Neuronal stem cell (in vitro differentiated cells): Measurements from ENCODE around the gene CA12.

Experiments
- DNase-seq: peaks from one replicate; pipeline ENCODE4 v3.0.0-alpha.2; 2013; ENCODE audit warnings: low spot score
- H2AFZ ChIP-seq: one replicate; pipeline ENCODE4 v1.6.1; 2013; ENCODE audit warnings: mild to moderate bottlenecking, low read length, inconsistent platforms
- H2AK5ac ChIP-seq: 2 replicates; pipeline ENCODE4 v1.6.1; 2013; ENCODE audit warnings: low read depth, mild to moderate bottlenecking, inconsistent platforms, low read length, moderate library complexity, mixed read lengths
- H2BK120ac ChIP-seq: 2 replicates; pipeline ENCODE4 v1.6.1; 2013; ENCODE audit warnings: low read depth, mild to moderate bottlenecking, inconsistent platforms, low read length, moderate library complexity, mixed read lengths
- H2BK12ac ChIP-seq: one replicate; pipeline ENCODE4 v1.6.1; 2013; ENCODE audit warnings: low read length, inconsistent platforms
- H2BK15ac ChIP-seq: 2 replicates; pipeline ENCODE4 v1.6.1; 2013; ENCODE audit warnings: mild to moderate bottlenecking, low read length, inconsistent platforms, mixed read lengths
- H2BK5ac ChIP-seq: one replicate; pipeline ENCODE4 v1.6.1; 2013; ENCODE audit warnings: inconsistent platforms, mild to moderate bottlenecking, low read length, moderate library complexity
- H3K14ac ChIP-seq: one replicate; pipeline ENCODE4 v1.6.1; 2013; ENCODE audit warnings: low read length, inconsistent platforms
- H3K18ac ChIP-seq: 2 replicates; pipeline ENCODE4 v1.6.1; 2013; ENCODE audit warnings: low read length, inconsistent platforms
- H3K23ac ChIP-seq: 2 replicates; pipeline ENCODE4 v1.6.1; 2013; ENCODE audit warnings: low read depth, mild to moderate bottlenecking, mixed read lengths, low read length, inconsistent platforms; ENCODE audit not compliant: poor library complexity
- H3K27ac ChIP-seq: replicated peaks from 3 replicates; pipeline ENCODE4 v1.5.1; 2013; ENCODE audit warnings: low read length, inconsistent platforms
- H3K27me3 ChIP-seq, 3 experiments: 2 replicates each; pipeline ENCODE4 v1.6.1; 2013; ENCODE audit warnings: low read length in 3 of 3, mild to moderate bottlenecking in 2 of 3, inconsistent platforms in 1 of 3, low read depth in 1 of 3, mixed read lengths in 1 of 3, moderate library complexity in 1 of 3; ENCODE audit not compliant: control insufficient read depth in 3 of 3, insufficient read depth in 3 of 3
- H3K36me3 ChIP-seq, 2 donors: replicated peaks in 1 of 2; 2 replicates each; pipeline ENCODE4 v1.6.1; 2013; ENCODE audit warnings: low read length in 2 of 2; ENCODE audit not compliant: control insufficient read depth in 2 of 2, insufficient read depth in 2 of 2
- H3K4ac ChIP-seq: 2 replicates; pipeline ENCODE4 v1.6.1; 2013; ENCODE audit warnings: inconsistent platforms, mild to moderate bottlenecking, low read length, moderate library complexity
- H3K4me1 ChIP-seq, 2 donors: 1 replicate in 1 of 2; 2 replicates in 1 of 2; pipeline ENCODE4 v1.6.1; 2013; ENCODE audit warnings: low read length in 2 of 2, low read depth in 1 of 2; ENCODE audit not compliant: control insufficient read depth in 2 of 2, insufficient read depth in 1 of 2
- H3K4me2 ChIP-seq: one replicate; pipeline ENCODE4 v1.6.1; 2013; ENCODE audit warnings: mild to moderate bottlenecking, low read length, inconsistent platforms; ENCODE audit not compliant: insufficient read depth, poor library complexity, severe bottlenecking
- H3K4me3 ChIP-seq, 2 donors: 2 replicates each; pipeline ENCODE4 v1.5.1; 2013; ENCODE audit warnings: low read length in 2 of 2, mild to moderate bottlenecking in 2 of 2, inconsistent platforms in 1 of 2, moderate library complexity in 1 of 2
- H3K79me1 ChIP-seq: one replicate; pipeline ENCODE4 v1.6.1; 2013; ENCODE audit warnings: low read depth, mild to moderate bottlenecking, inconsistent platforms, low read length, moderate library complexity
- H3K9ac ChIP-seq: one replicate; pipeline ENCODE4 v1.6.1; 2013; ENCODE audit warnings: mild to moderate bottlenecking, low read depth, low read length, inconsistent platforms; ENCODE audit not compliant: poor library complexity
- H3K9me3 ChIP-seq, 2 donors: replicated peaks in 1 of 2; 2 replicates each; pipeline versions ENCODE3 to v1.6.1; 2013; ENCODE audit warnings: low read length in 2 of 2, mild to moderate bottlenecking in 2 of 2, inconsistent platforms in 1 of 2, low read depth in 1 of 2, mixed read lengths in 1 of 2, moderate library complexity in 1 of 2; ENCODE audit not compliant: control insufficient read depth in 2 of 2, insufficient read depth in 1 of 2
- H4K8ac ChIP-seq: one replicate; pipeline ENCODE4 v1.6.1; 2013; ENCODE audit warnings: low read depth, mild to moderate bottlenecking, inconsistent platforms, low read length, moderate library complexity
- H4K91ac ChIP-seq: one replicate; pipeline ENCODE4 v1.6.1; 2013; ENCODE audit warnings: low read length, low read depth, mild to moderate bottlenecking, inconsistent platforms; ENCODE audit not compliant: poor library complexity
- WGBS, 2 donors: extraction: QIAGEN DNeasy Blood & Tissue Kit; methylation state at CpG; one replicate each; pipeline ENCODE4 v1.1.7; 2013; ENCODE audit warnings: missing lambda C conversion rate in 2 of 2, mixed read lengths in 1 of 2; ENCODE audit not compliant: insufficient read length in 2 of 2, insufficient replicate concordance in 1 of 2; ENCODE audit errors: extremely low coverage in 2 of 2; 5-methylcytosine and 5-hydroxymethylcytosine counted together

The CA12 gene

DNA sequence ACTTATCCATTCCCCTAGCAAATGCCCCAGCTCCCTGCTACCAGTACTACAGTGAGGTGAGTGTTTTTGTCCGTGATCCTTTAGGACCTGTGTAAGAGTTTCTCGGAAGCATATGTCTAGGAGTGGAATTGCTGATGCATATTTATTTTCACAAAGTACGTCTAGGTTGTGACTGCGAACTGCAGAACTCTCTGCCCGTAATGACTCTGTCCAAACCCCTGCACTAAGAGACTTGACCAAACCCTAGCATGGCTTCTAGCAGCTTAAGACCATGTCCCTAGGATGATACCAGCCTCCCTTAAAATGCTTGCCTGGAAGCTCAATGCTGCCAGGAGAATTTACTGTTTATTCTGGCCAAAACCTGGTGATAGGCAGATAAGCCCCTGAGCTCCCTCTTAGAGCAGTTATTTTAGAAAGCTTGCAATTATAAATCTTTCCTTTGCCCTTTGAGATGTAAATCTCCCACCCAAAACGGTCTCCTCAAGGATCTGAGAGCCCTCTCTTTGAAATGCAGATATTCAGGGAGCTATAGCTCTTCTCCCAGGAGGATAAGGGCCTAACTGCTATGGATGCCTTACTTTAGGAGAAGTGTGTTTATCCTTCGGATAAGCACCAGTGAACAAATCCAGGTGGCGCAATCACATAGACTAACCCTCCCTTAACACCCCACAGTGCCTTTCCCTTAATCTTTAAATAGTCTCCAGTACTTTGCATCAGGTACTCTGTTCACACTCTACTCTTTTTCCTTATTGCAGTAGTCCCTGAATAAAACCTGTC, 14.7 kb upstream of the CA12 start:
- Histone ChIP-seq H3K27ac (no peak overlapping the region), H3K36me3 (no peaks in the 10 kb centered on the region), H3K4me1 (peaks cover 0 to 1% of the 10 kb centered on the region in 2 donors), H3K23ac (no peak overlapping the region), H3K14ac (no peak overlapping the region), H2BK5ac (no peak overlapping the region), H2BK12ac (no peak overlapping the region), H3K4me3 (no peak overlapping the region), H3K9me3 (no peaks in the 10 kb centered on the region), H2BK120ac (no peak overlapping the region), H4K8ac (no peak overlapping the region), H2BK15ac (no peak overlapping the region), H3K27me3 (peaks cover 0 to 4% (median 0%) of the 10 kb centered on the region in 3 experiments), H2AK5ac (no peak overlapping the region), H3K79me1 (no peaks in the 10 kb centered on the region), H2AFZ (no peak overlapping the region), H3K4me2 (no peak overlapping the region), H3K4ac (no peak overlapping the region), H3K9ac (no peak overlapping the region), H3K18ac (no peak overlapping the region), H4K91ac (no peak overlapping the region)
- WGBS, 2 donors, result no CpG with 5 or more reads among the region's 8 CpGs
- no peak for DNase-seq

DNA sequence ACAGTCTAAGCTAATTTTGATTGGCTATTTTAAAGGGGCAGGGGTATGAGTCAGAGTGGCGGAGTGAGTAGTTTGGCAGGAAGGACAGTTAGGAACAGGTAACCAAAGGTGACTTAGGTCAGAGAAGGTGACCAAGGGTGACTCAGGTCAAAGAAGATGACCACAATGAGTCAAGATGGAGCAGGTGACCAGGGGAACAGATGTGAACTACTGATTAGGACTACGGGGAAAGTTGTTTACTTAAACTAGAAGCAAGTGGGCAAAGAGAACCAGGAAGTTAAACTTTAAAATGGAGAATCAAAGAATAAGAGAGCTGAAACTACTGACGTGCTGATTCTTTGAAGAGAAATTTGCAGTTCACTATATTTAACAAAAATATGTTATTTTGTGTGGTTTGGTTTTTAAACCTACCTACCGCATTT, 14.1 kb upstream of the CA12 start:
- Histone ChIP-seq H2AFZ (no peak overlapping the region), H3K4me1 (peaks cover 0 to 1% of the 10 kb centered on the region in 2 donors), H2BK12ac (no peak overlapping the region), H4K8ac (no peak overlapping the region), H3K14ac (no peak overlapping the region), H3K4me3 (no peak overlapping the region), H3K4ac (no peak overlapping the region), H4K91ac (no peak overlapping the region), H2BK15ac (no peak overlapping the region), H3K36me3 (no peaks in the 10 kb centered on the region), H2BK5ac (no peak overlapping the region), H2BK120ac (no peak overlapping the region), H3K27me3 (peaks cover 0 to 5% (median 0%) of the 10 kb centered on the region in 3 experiments), H3K27ac (no peak overlapping the region), H3K18ac (no peak overlapping the region), H3K9ac (no peak overlapping the region), H2AK5ac (no peak overlapping the region), H3K79me1 (no peaks in the 10 kb centered on the region), H3K9me3 (no peaks in the 10 kb centered on the region), H3K23ac (no peak overlapping the region), H3K4me2 (no peak overlapping the region)
- WGBS, 2 donors, result no CpG with 5 or more reads among the region's 4 CpGs
- no peak for DNase-seq

GRCh38 chr15:63392361-63393009, 10.8 kb upstream of the CA12 start:
- WGBS, 2 donors, result no CpG with 5 or more reads among the region's 7 CpGs

DNA sequence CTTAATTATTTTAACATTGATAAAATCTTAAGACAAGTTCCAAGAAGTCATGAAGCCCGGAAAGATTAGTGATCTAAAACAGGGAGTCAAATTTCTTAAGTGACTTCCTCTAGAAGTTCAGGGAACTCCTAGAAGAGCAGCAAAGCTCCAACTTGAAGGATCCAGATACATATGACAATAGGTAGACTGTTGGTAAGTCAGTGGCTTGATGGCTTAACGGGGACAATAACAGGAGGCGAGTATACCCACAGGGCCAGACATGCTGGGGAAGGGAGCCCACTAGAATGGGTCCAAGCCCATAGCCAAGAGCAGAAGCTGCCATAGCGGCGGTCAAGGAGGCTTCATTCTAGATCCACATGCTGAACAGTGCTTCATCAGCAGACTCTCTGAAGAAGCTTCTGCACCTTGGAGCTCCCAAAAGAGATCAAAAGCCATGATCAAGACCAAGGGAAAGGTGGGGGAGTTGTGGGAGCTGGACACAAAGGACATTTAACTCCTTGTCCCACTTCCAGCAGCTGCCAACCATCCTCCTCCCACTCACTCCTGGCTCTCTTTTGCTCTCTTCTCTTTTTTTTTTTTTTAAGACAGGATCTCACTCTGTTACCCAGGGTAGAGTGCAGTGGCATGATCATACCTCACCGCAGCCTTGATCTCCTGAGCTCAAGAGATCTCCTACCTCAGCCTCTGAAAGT, 10.2 kb upstream of the CA12 start:
- DNase-seq, result no peak
- Histone ChIP-seq H4K91ac (no peak overlapping the region), H3K9me3 (no peaks in the 10 kb centered on the region), H3K18ac (no peak overlapping the region), H2AFZ (no peak overlapping the region), H2BK5ac (no peak overlapping the region), H3K14ac (no peak overlapping the region), H2AK5ac (no peak overlapping the region), H2BK120ac (no peak overlapping the region), H3K27me3 (peaks cover 0 to 22% (median 0%) of the 10 kb centered on the region in 3 experiments), H3K4me1 (peaks cover 0 to 1% of the 10 kb centered on the region in 2 donors), H4K8ac (no peak overlapping the region), H3K79me1 (no peaks in the 10 kb centered on the region), H3K23ac (no peak overlapping the region), H2BK12ac (no peak overlapping the region), H2BK15ac (no peak overlapping the region), H3K27ac (no peak overlapping the region), H3K9ac (no peak overlapping the region), H3K4me3 (no peak overlapping the region), H3K36me3 (no peaks in the 10 kb centered on the region), H3K4me2 (no peak overlapping the region), H3K4ac (no peak overlapping the region)
- no CpG with 5 or more reads among the region's 6 CpGs for WGBS, 2 donors

More at GRCh38 chr15:63392361-63393009, 10.8 kb upstream of the CA12 start:
- no peaks in the 10 kb centered on the region for H3K9me3 ChIP-seq
- H3K23ac ChIP-seq, result no peak overlapping the region
- H2AFZ ChIP-seq, result no peak overlapping the region
- no peak overlapping the region for H3K4me2 ChIP-seq
- H2BK5ac ChIP-seq, result no peak overlapping the region
- H4K91ac ChIP-seq, result no peak overlapping the region
- no peak overlapping the region for H3K4ac ChIP-seq
- H2AK5ac ChIP-seq, result no peak overlapping the region
- H3K4me3 ChIP-seq, result no peak overlapping the region
- no peaks in the 10 kb centered on the region for H3K36me3 ChIP-seq
- H3K27ac ChIP-seq, result no peak overlapping the region
- no peak overlapping the region for H3K9ac ChIP-seq
- no peak overlapping the region for H3K18ac ChIP-seq
- no peak overlapping the region for H2BK12ac ChIP-seq
- H3K27me3 ChIP-seq, result peaks cover 0 to 20% (median 0%) of the 10 kb centered on the region in 3 experiments
- no peak overlapping the region for H2BK120ac ChIP-seq
- peaks cover 0 to 1% of the 10 kb centered on the region in 2 donors for H3K4me1 ChIP-seq
- H2BK15ac ChIP-seq, result no peak overlapping the region
- no peak overlapping the region for H3K14ac ChIP-seq
- no peak overlapping the region for H4K8ac ChIP-seq
- DNase-seq, result no peak
- H3K79me1 ChIP-seq, result no peaks in the 10 kb centered on the region
